Neural cell (in vitro differentiated cells): ENCODE results near the gene PERM1.

Experiments used
- CTCF ChIP-seq: fragments of 450-650 bp; IDR thresholded peaks from 2 replicates; pipeline ENCODE4 v1.5.1; 2014; ENCODE audit warnings: antibody characterized with exemption, mild to moderate bottlenecking, moderate library complexity; ENCODE audit not compliant: poor library complexity, severe bottlenecking
- EZH2 ChIP-seq: fragments of 200-600, 300-800 bp; shearing (Covaris generic), sonication (generic); IDR thresholded peaks from 2 replicates; pipeline ENCODE4 v1.6.1; 2014; ENCODE audit warnings: antibody characterized with exemption, low read length, borderline replicate concordance, mild to moderate bottlenecking; ENCODE audit not compliant: insufficient read depth, poor library complexity, severe bottlenecking
- POLR2AphosphoS5 ChIP-seq: IDR thresholded peaks from 2 replicates; pipeline ENCODE4 v1.6.1; 2012
- TAF1 ChIP-seq: IDR thresholded peaks from 2 replicates; pipeline ENCODE4 v1.6.1; 2012; ENCODE audit warnings: low read depth

DNA sequence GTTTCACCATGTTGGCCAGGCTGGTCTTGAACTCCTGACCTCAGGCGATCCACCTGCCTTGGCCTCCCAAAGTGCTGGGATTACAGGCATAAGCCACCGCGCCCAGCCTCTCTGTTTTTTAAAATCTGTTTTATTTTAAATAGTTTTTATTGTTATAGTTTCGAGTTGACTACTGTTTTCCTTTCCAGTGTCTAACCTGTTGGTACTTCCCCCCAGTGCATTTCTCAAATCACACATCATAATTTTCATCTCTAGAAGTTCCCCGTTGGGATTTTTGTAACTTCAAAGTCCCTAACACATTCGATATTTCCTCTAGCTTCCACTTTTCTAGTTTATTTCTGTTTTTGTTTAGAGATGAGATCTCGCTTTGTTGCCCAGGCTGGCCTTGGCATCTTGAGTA, 10.5 kb upstream of the PERM1 start:
- TF ChIP-seq CTCF (no peak), TAF1 (no peak), EZH2 (no peak), POLR2AphosphoS5 (no peak)
